Panc1 (cell line): Measurements from ENCODE around the gene MOB3C. TPM values are rescaled to one million over a fixed set of nuclear protein-coding genes. Genes with fewer than 3 reads are reported as not detected.

Source experiments
- ATAC-seq: fragments of 200-7000 bp; cut with Tn5 transposase; 2 replicates; pipeline ENCODE4 v1.9.1; 2020; ENCODE audit warnings: mild to moderate bottlenecking, moderate library complexity
- BruUV-seq: library from RNA; stranded (reverse); fragments of 400-500 nt; replicated peaks from 2 replicates; lab custom pipeline; 2021; lab: Mats Ljungman, UMichigan
- CTCF ChIA-PET: fragments of 300-600 bp; sonication (Branson Sonifier 250); formaldehyde crosslinking; loops from one replicate; lab custom pipeline; 2022; ENCODE audit warnings: antibody characterized with exemption; lab: Charles Lee
- POLR2A ChIA-PET: fragments of 300-600 bp; sonication (Branson Sonifier 250); formaldehyde crosslinking; loops from one replicate; lab custom pipeline; 2022; ENCODE audit warnings: antibody characterized with exemption; lab: Charles Lee
- DNase-seq: peaks from one replicate; pipeline ENCODE4 v3.0.0-alpha.2; 2010; ENCODE audit warnings: low read depth, low spot score
- H3K27ac ChIP-seq: 2 replicates; pipeline ENCODE4 v1.5.1; 2011; ENCODE audit warnings: mild to moderate bottlenecking, low read length, inconsistent platforms
- H3K27me3 ChIP-seq: fragments of 200-500 bp; sonication (Bioruptor generic); 2 replicates; pipeline ENCODE4 v1.6.0; 2014; ENCODE audit warnings: low read length, inconsistent platforms; ENCODE audit not compliant: control insufficient read depth, insufficient read depth
- H3K36me3 ChIP-seq: fragments of 200-500 bp; sonication (Bioruptor generic); 2 replicates; pipeline ENCODE4 v1.5.1; 2014; ENCODE audit warnings: inconsistent platforms, mild to moderate bottlenecking, low read length, moderate library complexity; ENCODE audit not compliant: control insufficient read depth, insufficient read depth
- H3K4me1 ChIP-seq: 2 replicates; pipeline ENCODE4 v1.5.1; 2011; ENCODE audit warnings: inconsistent platforms, mild to moderate bottlenecking, low read length, moderate library complexity; ENCODE audit not compliant: control insufficient read depth, insufficient read depth
- H3K4me3 ChIP-seq, 2 experiments: 2 replicates each; pipeline ENCODE4 v1.5.1; 2011 to 2012; ENCODE audit warnings: low read depth in 2 of 2, low read length in 2 of 2, mild to moderate bottlenecking in 2 of 2, inconsistent platforms in 1 of 2, moderate library complexity in 1 of 2
- H3K9me3 ChIP-seq: fragments of 200-500 bp; sonication (Bioruptor generic); 2 replicates; pipeline ENCODE4 v1.5.1; 2014; ENCODE audit warnings: low read depth, mild to moderate bottlenecking, inconsistent platforms, low read length, moderate library complexity; ENCODE audit not compliant: control insufficient read depth, insufficient read depth
- POLR2AphosphoS5 ChIP-seq: IDR thresholded peaks from 2 replicates; pipeline ENCODE4 v1.6.1; 2012; ENCODE audit warnings: mild to moderate bottlenecking, low read depth, low read length, moderate library complexity
- SIN3A ChIP-seq: IDR thresholded peaks from 2 replicates; pipeline ENCODE4 v1.6.1; 2012; ENCODE audit warnings: low read depth, mild to moderate bottlenecking, low read length, moderate library complexity, borderline replicate concordance; ENCODE audit not compliant: insufficient read depth
- TCF7L2 ChIP-seq: IDR thresholded peaks from 2 replicates; pipeline ENCODE4 v1.6.1; 2011; ENCODE audit warnings: mild to moderate bottlenecking, low read depth, low read length, inconsistent platforms
- in situ Hi-C: cut with HindIII; loops from 2 replicates; pipeline ENCODE4 v1.10.0; 2016; ENCODE audit warnings: low sequenced_read_pairs, low pct_unique_long_range_greater_than_20kb
- intact Hi-C: fragments of 100-400 bp; cut with micrococcal nuclease; formaldehyde crosslinking; loops from one replicate; pipeline ENCODE4 v1.10.0; 2022; ENCODE audit not compliant: unreplicated experiment
- total RNA-seq: library from RNA; stranded (reverse); gene quantifications from one replicate; pipeline ENCODE4 v1.2.1, GENCODE V29; 2021; ENCODE audit not compliant: unreplicated experiment
- TF ChIP-seq, protein P1 (sequence below), 2 experiments: IDR thresholded peaks; 2 replicates each; pipeline ENCODE4 v1.6.1; 2011 to 2012; ENCODE audit warnings: low read depth in 2 of 2, control low read depth in 1 of 2, low read length in 1 of 2, mild to moderate bottlenecking in 1 of 2, moderate library complexity in 1 of 2; ENCODE audit not compliant: insufficient read depth in 1 of 2
- TF ChIP-seq, protein P2 (sequence below): fragments of 450-650 bp; IDR thresholded peaks from 2 replicates; pipeline ENCODE4 v1.5.1; 2017; ENCODE audit warnings: mild to moderate bottlenecking

The MOB3C gene
- total RNA-seq, 1 experiment from 2014 or later, result 10.5 TPM

DNA sequence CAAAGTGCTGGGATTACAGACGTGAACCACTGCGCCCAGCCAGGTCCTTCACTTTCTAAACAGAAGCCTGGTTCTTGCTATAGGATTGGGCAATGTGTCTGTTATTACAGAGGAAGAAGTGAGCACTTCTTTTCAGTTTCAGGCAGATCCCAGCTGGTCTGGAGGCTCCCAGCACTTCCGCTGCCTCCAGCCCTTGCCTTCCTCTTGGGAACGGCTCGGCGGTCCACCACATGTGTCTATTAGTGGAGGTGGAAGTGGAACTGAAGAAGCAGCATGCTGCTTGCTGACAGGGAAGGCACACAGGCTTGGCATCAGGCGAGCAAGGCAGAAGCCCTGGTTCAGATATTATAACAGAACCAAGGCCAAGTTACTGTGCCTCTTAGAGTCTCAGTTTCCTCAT, 29.5 kb downstream of the MOB3C start:
- BruUV-seq, result no TSS peak
- TF ChIP-seq, protein P1, sequence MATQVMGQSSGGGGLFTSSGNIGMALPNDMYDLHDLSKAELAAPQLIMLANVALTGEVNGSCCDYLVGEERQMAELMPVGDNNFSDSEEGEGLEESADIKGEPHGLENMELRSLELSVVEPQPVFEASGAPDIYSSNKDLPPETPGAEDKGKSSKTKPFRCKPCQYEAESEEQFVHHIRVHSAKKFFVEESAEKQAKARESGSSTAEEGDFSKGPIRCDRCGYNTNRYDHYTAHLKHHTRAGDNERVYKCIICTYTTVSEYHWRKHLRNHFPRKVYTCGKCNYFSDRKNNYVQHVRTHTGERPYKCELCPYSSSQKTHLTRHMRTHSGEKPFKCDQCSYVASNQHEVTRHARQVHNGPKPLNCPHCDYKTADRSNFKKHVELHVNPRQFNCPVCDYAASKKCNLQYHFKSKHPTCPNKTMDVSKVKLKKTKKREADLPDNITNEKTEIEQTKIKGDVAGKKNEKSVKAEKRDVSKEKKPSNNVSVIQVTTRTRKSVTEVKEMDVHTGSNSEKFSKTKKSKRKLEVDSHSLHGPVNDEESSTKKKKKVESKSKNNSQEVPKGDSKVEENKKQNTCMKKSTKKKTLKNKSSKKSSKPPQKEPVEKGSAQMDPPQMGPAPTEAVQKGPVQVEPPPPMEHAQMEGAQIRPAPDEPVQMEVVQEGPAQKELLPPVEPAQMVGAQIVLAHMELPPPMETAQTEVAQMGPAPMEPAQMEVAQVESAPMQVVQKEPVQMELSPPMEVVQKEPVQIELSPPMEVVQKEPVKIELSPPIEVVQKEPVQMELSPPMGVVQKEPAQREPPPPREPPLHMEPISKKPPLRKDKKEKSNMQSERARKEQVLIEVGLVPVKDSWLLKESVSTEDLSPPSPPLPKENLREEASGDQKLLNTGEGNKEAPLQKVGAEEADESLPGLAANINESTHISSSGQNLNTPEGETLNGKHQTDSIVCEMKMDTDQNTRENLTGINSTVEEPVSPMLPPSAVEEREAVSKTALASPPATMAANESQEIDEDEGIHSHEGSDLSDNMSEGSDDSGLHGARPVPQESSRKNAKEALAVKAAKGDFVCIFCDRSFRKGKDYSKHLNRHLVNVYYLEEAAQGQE (IDR thresholded peaks at IDR 0.05; ENCODE audit: insufficient read depth in 1 of 2, low read depth in 2 of 2, low read length in 1 of 2), result no peak
- TF ChIP-seq SIN3A (no peak), POLR2AphosphoS5 (no peak), TCF7L2 (no peak)
- TF ChIP-seq, protein P2, sequence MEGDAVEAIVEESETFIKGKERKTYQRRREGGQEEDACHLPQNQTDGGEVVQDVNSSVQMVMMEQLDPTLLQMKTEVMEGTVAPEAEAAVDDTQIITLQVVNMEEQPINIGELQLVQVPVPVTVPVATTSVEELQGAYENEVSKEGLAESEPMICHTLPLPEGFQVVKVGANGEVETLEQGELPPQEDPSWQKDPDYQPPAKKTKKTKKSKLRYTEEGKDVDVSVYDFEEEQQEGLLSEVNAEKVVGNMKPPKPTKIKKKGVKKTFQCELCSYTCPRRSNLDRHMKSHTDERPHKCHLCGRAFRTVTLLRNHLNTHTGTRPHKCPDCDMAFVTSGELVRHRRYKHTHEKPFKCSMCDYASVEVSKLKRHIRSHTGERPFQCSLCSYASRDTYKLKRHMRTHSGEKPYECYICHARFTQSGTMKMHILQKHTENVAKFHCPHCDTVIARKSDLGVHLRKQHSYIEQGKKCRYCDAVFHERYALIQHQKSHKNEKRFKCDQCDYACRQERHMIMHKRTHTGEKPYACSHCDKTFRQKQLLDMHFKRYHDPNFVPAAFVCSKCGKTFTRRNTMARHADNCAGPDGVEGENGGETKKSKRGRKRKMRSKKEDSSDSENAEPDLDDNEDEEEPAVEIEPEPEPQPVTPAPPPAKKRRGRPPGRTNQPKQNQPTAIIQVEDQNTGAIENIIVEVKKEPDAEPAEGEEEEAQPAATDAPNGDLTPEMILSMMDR, result no peak
- ATAC-seq, result no peak
- no peak for DNase-seq
- in situ Hi-C loops (no loop called here), intact Hi-C loops (no loop called here)
- Histone ChIP-seq H3K4me3 (no peak overlapping the region), H3K9me3 (no peaks in the 10 kb centered on the region), H3K27ac (no peak overlapping the region), H3K27me3 (no peaks in the 10 kb centered on the region), H3K36me3 (no peaks in the 10 kb centered on the region; the same call in 1 of the 2 replicates), H3K4me1 (no peaks in the 10 kb centered on the region)
- ChIA-PET POLR2A (no interaction called here), CTCF (no interaction called here)

DNA sequence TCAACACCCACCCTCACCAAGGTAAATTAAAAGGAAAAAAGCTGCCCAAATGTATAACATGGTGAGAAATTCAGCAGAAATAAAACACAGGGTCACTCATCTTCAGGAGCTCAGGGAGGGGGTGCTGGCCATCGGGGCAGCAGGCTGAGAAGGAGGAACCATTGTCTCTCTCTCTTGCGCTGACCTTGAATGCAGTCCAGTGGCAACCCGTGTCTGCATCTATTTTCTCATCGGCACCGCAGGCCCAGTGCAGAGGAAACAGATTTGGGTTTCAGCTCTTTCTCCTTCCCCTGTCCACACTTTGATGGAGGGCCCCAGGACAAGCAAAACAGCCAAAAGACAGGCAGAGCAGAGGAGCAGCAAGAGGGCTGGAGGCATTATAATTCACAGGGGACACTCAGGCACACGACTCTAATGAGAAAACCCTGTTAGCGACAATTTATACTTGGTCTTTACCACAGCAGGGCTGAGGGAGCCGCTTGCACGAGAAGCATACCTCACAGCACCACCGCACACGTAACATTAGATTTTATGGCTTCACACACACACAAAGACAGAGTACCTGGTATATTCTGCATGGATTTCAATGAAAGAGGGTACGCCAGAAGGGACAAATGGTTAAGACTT, 31.2 kb downstream of the MOB3C start:
- DNase-seq (no peak), ATAC-seq (no peak)
- no peaks in the 10 kb centered on the region for H3K9me3 ChIP-seq
- intact Hi-C loops, result no loop called here
- H3K27me3 ChIP-seq, result no peaks in the 10 kb centered on the region
- H3K4me1 ChIP-seq, result no peaks in the 10 kb centered on the region
- ChIA-PET CTCF (no interaction called here), POLR2A (no interaction called here)
- BruUV-seq, result no TSS peak
- TF ChIP-seq SIN3A, result no peak
- TF ChIP-seq, protein P2, result no peak
- no peak for TF ChIP-seq POLR2AphosphoS5
- H3K4me3 ChIP-seq, result no peak overlapping the region
- in situ Hi-C loops, result no loop called here
- no peak overlapping the region for H3K27ac ChIP-seq
- H3K36me3 ChIP-seq, result no peaks in the 10 kb centered on the region; the same call in 1 of the 2 replicates
